Activated CD4-positive, alpha-beta T cell treated with anti-CD3 and anti-CD28 coated beads, Interleukin-2, amount 10 ng/mL, durations not matched to agents 24 days and 14 days (primary cell): ENCODE data around the gene PARP14. TPM values are rescaled to one million over a fixed set of nuclear protein-coding genes. Genes with fewer than 3 reads are reported as not detected.

Experiments
- total RNA-seq: library from RNA; stranded (reverse); gene quantifications from 2 replicates; pipeline ENCODE4 v1.2.3, GENCODE V29; 2022

Gene PARP14
- total RNA-seq, 1 donor from 2014 or later, result 65.6 TPM

Other genes with a start within 250 kb of the PARP14 start
- gene KPNA1, start 165.9 kb upstream of the PARP14 start, total RNA-seq, result 78.4 and 79.4 TPM in 2 replicates
- 45.7 and 47.9 TPM in 2 replicates for gene PARP9, start 116.5 kb upstream of the PARP14 start, total RNA-seq
- 39.8 and 43.7 TPM in 2 replicates for gene DTX3L, start 116.5 kb upstream of the PARP14 start, total RNA-seq
- 10.8 and 12.1 TPM in 2 replicates for gene PARP15, start 103.2 kb upstream of the PARP14 start, total RNA-seq
- gene HSPBAP1, start 113.0 kb downstream of the PARP14 start, total RNA-seq, result 7.5 and 8.7 TPM in 2 replicates
- gene SLC49A4, start 114.2 kb downstream of the PARP14 start, total RNA-seq, result 1.4 and 1.5 TPM in 2 replicates